ES-I3 (cell line): Measurements from ENCODE around the gene RALGAPA1.

ENCODE experiments used
- H3K36me3 ChIP-seq: 2 replicates; pipeline ENCODE4 v1.6.1; 2013; ENCODE audit warnings: mild to moderate bottlenecking, low read length, control low read depth, moderate library complexity; ENCODE audit not compliant: insufficient read depth
- H3K4me1 ChIP-seq: 2 replicates; pipeline ENCODE4 v1.6.1; 2013; ENCODE audit warnings: mild to moderate bottlenecking, control low read depth, low read length; ENCODE audit not compliant: insufficient read depth
- H3K9ac ChIP-seq: 2 replicates; pipeline ENCODE4 v1.6.1; 2013; ENCODE audit warnings: low read depth, mild to moderate bottlenecking, low read length, moderate library complexity
- H3K9me3 ChIP-seq: 2 replicates; pipeline ENCODE4 v1.6.1; 2013; ENCODE audit warnings: mild to moderate bottlenecking, low read length, moderate library complexity; ENCODE audit not compliant: control insufficient read depth, insufficient read depth

Gene RALGAPA1

GRCh38 chr14:35557221-35557747, 251.8 kb downstream of the RALGAPA1 start:
- H3K36me3 ChIP-seq = no peaks in the 10 kb centered on the region
- no peak overlapping the region for H3K9ac ChIP-seq
- H3K4me1 ChIP-seq = no peaks in the 10 kb centered on the region
- H3K9me3 ChIP-seq = no peaks in the 10 kb centered on the region

DNA sequence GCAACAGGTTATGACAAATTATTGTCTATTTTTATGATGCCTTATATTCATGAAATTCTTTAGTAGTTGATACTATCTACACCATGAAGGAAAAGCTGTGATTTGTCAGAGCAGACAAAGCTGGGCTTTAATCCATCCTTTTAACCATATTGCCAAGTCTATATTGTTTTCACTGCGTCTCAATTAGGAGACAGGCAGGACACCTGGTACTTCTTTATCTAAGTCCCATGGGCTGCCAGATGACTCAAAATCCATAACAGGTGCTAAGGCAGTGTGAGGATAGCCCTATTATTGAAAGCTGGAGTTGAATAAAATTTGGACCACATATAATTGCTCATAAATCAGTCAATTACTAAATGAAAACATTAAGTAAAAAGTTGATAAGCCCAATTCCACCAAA, 252.5 kb downstream of the RALGAPA1 start:
- H3K36me3 ChIP-seq = no peaks in the 10 kb centered on the region
- H3K4me1 ChIP-seq = no peaks in the 10 kb centered on the region
- no peaks in the 10 kb centered on the region for H3K9me3 ChIP-seq
- H3K9ac ChIP-seq = no peak overlapping the region

DNA sequence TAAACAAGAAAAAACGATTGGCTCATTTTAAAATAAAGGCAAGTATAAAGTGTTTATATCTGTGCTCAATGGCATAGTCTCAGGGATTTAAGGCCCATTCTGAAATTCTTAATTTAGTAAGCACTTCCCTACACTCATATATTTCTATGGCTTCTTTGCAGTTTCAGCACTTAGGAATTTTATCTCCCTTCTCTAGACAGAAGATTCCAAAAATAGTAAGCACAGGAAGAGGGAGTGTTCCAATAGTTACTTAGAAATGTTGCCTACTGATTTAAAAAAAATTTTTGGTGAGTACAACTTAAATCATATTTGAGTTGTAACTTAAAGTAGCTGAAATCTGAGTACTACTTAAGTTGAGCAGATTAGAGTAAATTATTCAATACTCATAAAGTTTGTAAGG, 255.3 kb downstream of the RALGAPA1 start:
- no peaks in the 10 kb centered on the region for H3K36me3 ChIP-seq
- no peak overlapping the region for H3K9ac ChIP-seq
- H3K4me1 ChIP-seq = no peaks in the 10 kb centered on the region
- no peaks in the 10 kb centered on the region for H3K9me3 ChIP-seq

DNA sequence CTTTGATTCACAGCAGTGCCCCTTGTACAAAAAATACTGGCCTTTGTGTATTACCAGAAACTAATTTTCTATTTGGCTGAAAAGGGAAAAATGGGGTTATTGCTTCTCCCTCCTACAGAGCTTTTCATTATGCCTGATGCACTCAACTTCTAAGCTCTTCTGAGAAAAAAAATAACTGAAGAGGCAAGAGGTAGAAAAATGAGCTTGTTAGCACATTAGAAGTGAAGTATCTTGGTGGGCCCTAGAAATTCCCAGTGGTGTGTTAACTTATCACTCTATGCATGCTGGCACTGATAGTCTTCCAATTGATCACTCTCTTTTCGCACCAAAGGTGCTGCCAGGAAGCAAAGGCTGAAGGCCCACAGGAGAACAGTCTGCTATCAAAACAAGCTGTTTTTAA, 258.0 kb downstream of the RALGAPA1 start:
- H3K4me1 ChIP-seq = no peaks in the 10 kb centered on the region
- H3K9ac ChIP-seq = no peak overlapping the region
- H3K9me3 ChIP-seq = no peaks in the 10 kb centered on the region
- H3K36me3 ChIP-seq = no peaks in the 10 kb centered on the region

DNA sequence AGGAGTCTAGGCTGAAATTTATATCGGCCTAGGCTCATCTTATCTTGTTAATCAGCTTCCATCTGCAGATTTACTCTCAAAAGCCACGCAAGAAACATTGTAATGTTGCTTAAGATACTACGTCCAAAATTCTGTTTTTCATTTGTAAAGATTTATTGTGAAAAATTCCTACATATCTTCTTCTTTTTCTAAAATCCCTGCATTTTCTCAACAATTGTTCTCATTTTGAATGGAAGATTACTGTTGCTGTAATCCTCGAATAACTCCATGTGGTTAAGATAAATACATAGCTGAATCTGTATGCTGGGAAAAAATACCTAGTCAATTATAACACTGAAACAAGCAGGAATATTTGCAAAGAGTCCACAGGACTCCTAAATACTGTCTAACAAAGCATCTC, 259.5 kb downstream of the RALGAPA1 start:
- Histone ChIP-seq H3K36me3 (no peaks in the 10 kb centered on the region), H3K9me3 (no peaks in the 10 kb centered on the region), H3K9ac (no peak overlapping the region), H3K4me1 (no peaks in the 10 kb centered on the region)

GRCh38 chr14:35543006-35543405, 266.1 kb downstream of the RALGAPA1 start:
- H3K9ac ChIP-seq = no peak overlapping the region
- no peaks in the 10 kb centered on the region for H3K9me3 ChIP-seq
- H3K36me3 ChIP-seq = no peaks in the 10 kb centered on the region
- no peaks in the 10 kb centered on the region for H3K4me1 ChIP-seq

DNA sequence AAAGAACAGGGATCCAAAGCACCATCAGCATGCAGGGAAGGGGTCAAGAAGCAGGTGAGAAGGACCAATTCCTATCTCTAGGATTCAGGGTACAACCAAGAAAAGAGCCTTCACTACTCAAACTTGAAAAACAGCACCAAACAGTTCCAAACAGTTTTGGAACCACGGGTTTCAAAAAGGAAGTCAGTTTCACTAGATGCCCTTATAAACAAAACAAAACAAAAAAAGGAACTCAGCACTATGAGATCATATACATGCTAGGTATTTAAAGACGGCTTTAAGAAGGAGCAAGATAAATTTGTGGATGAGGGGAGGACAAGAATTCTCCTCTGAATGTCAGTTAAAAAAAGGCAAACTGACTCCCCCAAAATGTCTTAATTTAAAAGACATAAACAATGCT, 269.1 kb downstream of the RALGAPA1 start:
- no peaks in the 10 kb centered on the region for H3K9me3 ChIP-seq

DNA sequence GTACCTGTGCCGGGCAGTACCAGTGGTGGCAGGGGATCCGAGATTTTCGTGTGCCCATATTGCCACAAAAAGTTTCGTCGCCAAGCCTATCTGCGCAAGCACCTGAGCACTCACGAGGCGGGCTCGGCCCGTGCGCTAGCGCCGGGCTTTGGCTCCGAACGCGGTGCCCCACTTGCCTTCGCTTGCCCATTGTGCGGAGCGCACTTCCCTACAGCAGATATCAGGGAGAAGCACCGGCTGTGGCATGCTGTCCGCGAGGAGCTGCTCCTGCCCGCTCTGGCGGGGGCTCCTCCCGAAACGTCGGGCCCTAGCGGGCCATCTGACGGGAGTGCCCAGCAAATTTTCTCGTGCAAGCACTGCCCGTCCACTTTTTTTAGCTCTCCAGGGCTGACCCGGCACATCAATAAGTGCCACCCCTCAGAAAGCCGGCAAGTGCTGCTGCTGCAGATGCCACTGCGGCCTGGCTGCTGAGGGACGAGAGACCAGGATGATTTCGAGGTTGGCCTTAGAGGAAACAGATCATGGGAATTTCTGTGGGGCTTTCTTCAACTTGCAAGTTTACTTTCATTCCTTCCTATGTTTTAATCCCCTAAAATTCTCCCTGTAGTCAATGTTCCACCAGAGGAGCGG, 273.5 kb downstream of the RALGAPA1 start:
- no peaks in the 10 kb centered on the region for H3K9me3 ChIP-seq
- peak overlapping the region; percentile 10; the same call in 1 of the 2 replicates for H3K9ac ChIP-seq
- H3K36me3 ChIP-seq = no peaks in the 10 kb centered on the region
- no peaks in the 10 kb centered on the region for H3K4me1 ChIP-seq

More for the DNA sequence above, 269.1 kb downstream of the RALGAPA1 start:
- Histone ChIP-seq H3K4me1 (no peaks in the 10 kb centered on the region), H3K9ac (no peak overlapping the region), H3K36me3 (no peaks in the 10 kb centered on the region)

- Histone ChIP-seq H3K9me3 (no peaks in the 10 kb centered on the region), H3K36me3 (no peaks in the 10 kb centered on the region), H3K9ac (peak overlapping the region; percentile 10; the same call in 1 of the 2 replicates), H3K4me1 (no peaks in the 10 kb centered on the region)
Measured at GRCh38 chr14:35534873-35535482, 274.1 kb downstream of the RALGAPA1 start.

DNA sequence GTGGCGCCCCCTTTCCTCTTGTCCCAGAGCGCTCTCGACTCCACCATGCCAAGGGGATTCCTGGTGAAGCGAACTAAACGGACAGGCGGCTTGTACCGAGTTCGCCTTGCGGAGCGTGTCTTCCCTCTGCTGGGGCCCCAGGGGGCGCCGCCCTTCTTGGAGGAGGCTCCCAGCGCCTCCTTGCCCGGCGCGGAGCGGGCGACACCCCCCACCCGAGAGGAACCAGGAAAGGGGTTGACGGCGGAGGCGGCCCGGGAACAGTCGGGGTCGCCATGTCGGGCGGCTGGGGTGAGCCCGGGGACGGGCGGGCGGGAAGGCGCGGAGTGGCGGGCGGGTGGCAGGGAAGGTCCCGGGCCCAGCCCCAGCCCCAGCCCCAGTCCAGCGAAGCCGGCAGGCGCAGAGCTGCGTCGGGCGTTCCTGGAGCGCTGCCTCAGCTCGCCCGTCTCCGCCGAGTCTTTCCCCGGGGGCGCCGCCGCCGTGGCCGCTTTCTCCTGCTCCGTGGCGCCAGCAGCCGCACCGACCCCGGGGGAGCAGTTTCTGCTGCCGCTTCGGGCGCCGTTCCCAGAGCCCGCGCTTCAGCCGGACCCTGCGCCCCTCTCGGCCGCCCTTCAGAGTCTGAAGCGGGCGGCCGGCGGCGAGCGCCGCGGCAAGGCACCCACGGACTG, 274.8 kb downstream of the RALGAPA1 start:
- Histone ChIP-seq H3K36me3 (no peaks in the 10 kb centered on the region), H3K9ac (peak overlapping the region; percentile 74; the same call in 1 of the 2 replicates), H3K4me1 (no peaks in the 10 kb centered on the region), H3K9me3 (no peaks in the 10 kb centered on the region)

- H3K4me1 ChIP-seq = no peaks in the 10 kb centered on the region
- H3K9me3 ChIP-seq = no peaks in the 10 kb centered on the region
- no peaks in the 10 kb centered on the region for H3K36me3 ChIP-seq
- peak within 1 kb of the TSS; percentile 74; the same call in 1 of the 2 replicates for H3K9ac ChIP-seq
Measured at GRCh38 chr14:35533357-35534207, 275.5 kb downstream of the RALGAPA1 start, which contains the start of gene INSM2. Gene INSM2 (plus strand): TSS chr14:35534164. CDS start chr14:35534253, 89 bp downstream.

GRCh38 chr14:35532783-35533356, 276.2 kb downstream of the RALGAPA1 start:
- H3K9ac ChIP-seq = peak overlapping the region; percentile 74; the same call in 1 of the 2 replicates

GRCh38 chr14:35531960-35532747, 276.9 kb downstream of the RALGAPA1 start:
- Histone ChIP-seq H3K36me3 (no peaks in the 10 kb centered on the region), H3K9ac (no peak overlapping the region), H3K9me3 (no peaks in the 10 kb centered on the region), H3K4me1 (no peaks in the 10 kb centered on the region)

More at GRCh38 chr14:35532783-35533356, 276.2 kb downstream of the RALGAPA1 start:
- no peaks in the 10 kb centered on the region for H3K4me1 ChIP-seq
- no peaks in the 10 kb centered on the region for H3K9me3 ChIP-seq
- no peaks in the 10 kb centered on the region for H3K36me3 ChIP-seq
